ENCODE measurements around the gene DEF6. TPM values are rescaled to one million over a fixed set of nuclear protein-coding genes. Genes with fewer than 3 reads are reported as not detected.

DEF6 gene
- total RNA-seq, 1 experiment from 2014 or later, result 11.3 TPM

DNA sequence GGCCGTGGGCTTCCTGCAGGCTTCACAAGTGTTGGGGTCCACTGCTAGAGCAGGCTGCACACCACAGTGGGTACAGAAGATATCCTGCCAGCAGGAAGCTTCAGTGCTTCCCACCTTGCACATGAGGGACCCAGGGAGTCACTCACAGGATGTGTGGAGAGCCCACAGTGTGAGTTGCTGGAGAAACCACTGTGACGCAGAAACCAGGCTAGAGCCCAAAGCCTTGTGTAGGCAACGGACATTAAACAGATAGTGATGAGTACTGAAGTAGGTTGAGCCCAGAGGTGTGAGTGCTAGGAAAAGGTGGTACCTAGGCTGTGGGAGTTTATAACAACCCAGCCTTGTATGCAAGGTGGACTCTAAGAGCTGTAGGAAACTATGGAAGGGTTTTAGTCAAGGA lies 18.9 kb upstream of the DEF6 start:
- Mint-ChIP-seq H3K27me3 (ENCODE audit: low read depth) (no peaks in the 10 kb centered on the region), H3K4me1 (no peaks in the 10 kb centered on the region), H3K27ac (peak overlapping the region; percentile 7; the same call in 1 of the 2 replicates), H3K4me3 (no peak overlapping the region), H3K36me3 (peaks cover 6% of the 10 kb centered on the region; the same call in 1 of the 2 replicates), H3K9me3 (no peaks in the 10 kb centered on the region)
- DNase-seq (ENCODE audit: low spot score) (no peak), ATAC-seq (no peak)
- CTCF ChIA-PET, result interaction anchor here (0.8 to 2.6 kb wide), 2 partner anchors 63 to 171 kb away, joined by 3 to 8 read pairs; partner anchors contain the start of gene PPARD
- POLR2A ChIA-PET, result no interaction called here
- TF ChIP-seq ELF4 (CRISPR knock-in tag; IDR thresholded peaks at IDR 0.05; ENCODE audit: low read depth), result no peak
- TF ChIP-seq, protein P1, sequence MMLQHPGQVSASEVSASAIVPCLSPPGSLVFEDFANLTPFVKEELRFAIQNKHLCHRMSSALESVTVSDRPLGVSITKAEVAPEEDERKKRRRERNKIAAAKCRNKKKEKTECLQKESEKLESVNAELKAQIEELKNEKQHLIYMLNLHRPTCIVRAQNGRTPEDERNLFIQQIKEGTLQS (CRISPR knock-in tag; conservative IDR thresholded peaks at IDR 0.05), result no peak
- TF ChIP-seq JUN (CRISPR knock-in tag; IDR thresholded peaks at IDR 0.05), result no peak
- TF ChIP-seq, protein P2, sequence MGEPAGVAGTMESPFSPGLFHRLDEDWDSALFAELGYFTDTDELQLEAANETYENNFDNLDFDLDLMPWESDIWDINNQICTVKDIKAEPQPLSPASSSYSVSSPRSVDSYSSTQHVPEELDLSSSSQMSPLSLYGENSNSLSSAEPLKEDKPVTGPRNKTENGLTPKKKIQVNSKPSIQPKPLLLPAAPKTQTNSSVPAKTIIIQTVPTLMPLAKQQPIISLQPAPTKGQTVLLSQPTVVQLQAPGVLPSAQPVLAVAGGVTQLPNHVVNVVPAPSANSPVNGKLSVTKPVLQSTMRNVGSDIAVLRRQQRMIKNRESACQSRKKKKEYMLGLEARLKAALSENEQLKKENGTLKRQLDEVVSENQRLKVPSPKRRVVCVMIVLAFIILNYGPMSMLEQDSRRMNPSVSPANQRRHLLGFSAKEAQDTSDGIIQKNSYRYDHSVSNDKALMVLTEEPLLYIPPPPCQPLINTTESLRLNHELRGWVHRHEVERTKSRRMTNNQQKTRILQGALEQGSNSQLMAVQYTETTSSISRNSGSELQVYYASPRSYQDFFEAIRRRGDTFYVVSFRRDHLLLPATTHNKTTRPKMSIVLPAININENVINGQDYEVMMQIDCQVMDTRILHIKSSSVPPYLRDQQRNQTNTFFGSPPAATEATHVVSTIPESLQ (CRISPR knock-in tag; IDR thresholded peaks at IDR 0.05), result no peak
- no peak for TF ChIP-seq FOXK1 (CRISPR knock-in tag; IDR thresholded peaks at IDR 0.05)
- TF ChIP-seq, protein P3, sequence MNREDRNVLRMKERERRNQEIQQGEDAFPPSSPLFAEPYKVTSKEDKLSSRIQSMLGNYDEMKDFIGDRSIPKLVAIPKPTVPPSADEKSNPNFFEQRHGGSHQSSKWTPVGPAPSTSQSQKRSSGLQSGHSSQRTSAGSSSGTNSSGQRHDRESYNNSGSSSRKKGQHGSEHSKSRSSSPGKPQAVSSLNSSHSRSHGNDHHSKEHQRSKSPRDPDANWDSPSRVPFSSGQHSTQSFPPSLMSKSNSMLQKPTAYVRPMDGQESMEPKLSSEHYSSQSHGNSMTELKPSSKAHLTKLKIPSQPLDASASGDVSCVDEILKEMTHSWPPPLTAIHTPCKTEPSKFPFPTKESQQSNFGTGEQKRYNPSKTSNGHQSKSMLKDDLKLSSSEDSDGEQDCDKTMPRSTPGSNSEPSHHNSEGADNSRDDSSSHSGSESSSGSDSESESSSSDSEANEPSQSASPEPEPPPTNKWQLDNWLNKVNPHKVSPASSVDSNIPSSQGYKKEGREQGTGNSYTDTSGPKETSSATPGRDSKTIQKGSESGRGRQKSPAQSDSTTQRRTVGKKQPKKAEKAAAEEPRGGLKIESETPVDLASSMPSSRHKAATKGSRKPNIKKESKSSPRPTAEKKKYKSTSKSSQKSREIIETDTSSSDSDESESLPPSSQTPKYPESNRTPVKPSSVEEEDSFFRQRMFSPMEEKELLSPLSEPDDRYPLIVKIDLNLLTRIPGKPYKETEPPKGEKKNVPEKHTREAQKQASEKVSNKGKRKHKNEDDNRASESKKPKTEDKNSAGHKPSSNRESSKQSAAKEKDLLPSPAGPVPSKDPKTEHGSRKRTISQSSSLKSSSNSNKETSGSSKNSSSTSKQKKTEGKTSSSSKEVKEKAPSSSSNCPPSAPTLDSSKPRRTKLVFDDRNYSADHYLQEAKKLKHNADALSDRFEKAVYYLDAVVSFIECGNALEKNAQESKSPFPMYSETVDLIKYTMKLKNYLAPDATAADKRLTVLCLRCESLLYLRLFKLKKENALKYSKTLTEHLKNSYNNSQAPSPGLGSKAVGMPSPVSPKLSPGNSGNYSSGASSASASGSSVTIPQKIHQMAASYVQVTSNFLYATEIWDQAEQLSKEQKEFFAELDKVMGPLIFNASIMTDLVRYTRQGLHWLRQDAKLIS (CRISPR knock-in tag; IDR thresholded peaks at IDR 0.05; ENCODE audit: borderline replicate concordance), result no peak
- no peak for TF ChIP-seq MYBL2 (CRISPR knock-in tag; IDR thresholded peaks at IDR 0.05)
- TF ChIP-seq SMAD4 (CRISPR knock-in tag; IDR thresholded peaks at IDR 0.05), result no peak
- TF ChIP-seq, protein P4, sequence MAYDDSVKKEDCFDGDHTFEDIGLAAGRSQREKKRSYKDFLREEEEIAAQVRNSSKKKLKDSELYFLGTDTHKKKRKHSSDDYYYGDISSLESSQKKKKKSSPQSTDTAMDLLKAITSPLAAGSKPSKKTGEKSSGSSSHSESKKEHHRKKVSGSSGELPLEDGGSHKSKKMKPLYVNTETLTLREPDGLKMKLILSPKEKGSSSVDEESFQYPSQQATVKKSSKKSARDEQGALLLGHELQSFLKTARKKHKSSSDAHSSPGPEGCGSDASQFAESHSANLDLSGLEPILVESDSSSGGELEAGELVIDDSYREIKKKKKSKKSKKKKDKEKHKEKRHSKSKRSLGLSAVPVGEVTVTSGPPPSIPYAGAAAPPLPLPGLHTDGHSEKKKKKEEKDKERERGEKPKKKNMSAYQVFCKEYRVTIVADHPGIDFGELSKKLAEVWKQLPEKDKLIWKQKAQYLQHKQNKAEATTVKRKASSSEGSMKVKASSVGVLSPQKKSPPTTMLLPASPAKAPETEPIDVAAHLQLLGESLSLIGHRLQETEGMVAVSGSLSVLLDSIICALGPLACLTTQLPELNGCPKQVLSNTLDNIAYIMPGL (CRISPR knock-in tag; IDR thresholded peaks at IDR 0.05), result no peak
- TF ChIP-seq NFE2L1 (CRISPR knock-in tag; IDR thresholded peaks at IDR 0.05), result no peak
- no peak for TF ChIP-seq TEAD4 (CRISPR knock-in tag; IDR thresholded peaks at IDR 0.05)
- TF ChIP-seq, protein P5, sequence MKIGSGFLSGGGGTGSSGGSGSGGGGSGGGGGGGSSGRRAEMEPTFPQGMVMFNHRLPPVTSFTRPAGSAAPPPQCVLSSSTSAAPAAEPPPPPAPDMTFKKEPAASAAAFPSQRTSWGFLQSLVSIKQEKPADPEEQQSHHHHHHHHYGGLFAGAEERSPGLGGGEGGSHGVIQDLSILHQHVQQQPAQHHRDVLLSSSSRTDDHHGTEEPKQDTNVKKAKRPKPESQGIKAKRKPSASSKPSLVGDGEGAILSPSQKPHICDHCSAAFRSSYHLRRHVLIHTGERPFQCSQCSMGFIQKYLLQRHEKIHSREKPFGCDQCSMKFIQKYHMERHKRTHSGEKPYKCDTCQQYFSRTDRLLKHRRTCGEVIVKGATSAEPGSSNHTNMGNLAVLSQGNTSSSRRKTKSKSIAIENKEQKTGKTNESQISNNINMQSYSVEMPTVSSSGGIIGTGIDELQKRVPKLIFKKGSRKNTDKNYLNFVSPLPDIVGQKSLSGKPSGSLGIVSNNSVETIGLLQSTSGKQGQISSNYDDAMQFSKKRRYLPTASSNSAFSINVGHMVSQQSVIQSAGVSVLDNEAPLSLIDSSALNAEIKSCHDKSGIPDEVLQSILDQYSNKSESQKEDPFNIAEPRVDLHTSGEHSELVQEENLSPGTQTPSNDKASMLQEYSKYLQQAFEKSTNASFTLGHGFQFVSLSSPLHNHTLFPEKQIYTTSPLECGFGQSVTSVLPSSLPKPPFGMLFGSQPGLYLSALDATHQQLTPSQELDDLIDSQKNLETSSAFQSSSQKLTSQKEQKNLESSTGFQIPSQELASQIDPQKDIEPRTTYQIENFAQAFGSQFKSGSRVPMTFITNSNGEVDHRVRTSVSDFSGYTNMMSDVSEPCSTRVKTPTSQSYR (CRISPR knock-in tag; IDR thresholded peaks at IDR 0.05), result no peak
- no peak for TF ChIP-seq NFATC4 (CRISPR knock-in tag; IDR thresholded peaks at IDR 0.05)
- TF ChIP-seq, protein P6, sequence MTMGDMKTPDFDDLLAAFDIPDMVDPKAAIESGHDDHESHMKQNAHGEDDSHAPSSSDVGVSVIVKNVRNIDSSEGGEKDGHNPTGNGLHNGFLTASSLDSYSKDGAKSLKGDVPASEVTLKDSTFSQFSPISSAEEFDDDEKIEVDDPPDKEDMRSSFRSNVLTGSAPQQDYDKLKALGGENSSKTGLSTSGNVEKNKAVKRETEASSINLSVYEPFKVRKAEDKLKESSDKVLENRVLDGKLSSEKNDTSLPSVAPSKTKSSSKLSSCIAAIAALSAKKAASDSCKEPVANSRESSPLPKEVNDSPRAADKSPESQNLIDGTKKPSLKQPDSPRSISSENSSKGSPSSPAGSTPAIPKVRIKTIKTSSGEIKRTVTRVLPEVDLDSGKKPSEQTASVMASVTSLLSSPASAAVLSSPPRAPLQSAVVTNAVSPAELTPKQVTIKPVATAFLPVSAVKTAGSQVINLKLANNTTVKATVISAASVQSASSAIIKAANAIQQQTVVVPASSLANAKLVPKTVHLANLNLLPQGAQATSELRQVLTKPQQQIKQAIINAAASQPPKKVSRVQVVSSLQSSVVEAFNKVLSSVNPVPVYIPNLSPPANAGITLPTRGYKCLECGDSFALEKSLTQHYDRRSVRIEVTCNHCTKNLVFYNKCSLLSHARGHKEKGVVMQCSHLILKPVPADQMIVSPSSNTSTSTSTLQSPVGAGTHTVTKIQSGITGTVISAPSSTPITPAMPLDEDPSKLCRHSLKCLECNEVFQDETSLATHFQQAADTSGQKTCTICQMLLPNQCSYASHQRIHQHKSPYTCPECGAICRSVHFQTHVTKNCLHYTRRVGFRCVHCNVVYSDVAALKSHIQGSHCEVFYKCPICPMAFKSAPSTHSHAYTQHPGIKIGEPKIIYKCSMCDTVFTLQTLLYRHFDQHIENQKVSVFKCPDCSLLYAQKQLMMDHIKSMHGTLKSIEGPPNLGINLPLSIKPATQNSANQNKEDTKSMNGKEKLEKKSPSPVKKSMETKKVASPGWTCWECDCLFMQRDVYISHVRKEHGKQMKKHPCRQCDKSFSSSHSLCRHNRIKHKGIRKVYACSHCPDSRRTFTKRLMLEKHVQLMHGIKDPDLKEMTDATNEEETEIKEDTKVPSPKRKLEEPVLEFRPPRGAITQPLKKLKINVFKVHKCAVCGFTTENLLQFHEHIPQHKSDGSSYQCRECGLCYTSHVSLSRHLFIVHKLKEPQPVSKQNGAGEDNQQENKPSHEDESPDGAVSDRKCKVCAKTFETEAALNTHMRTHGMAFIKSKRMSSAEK (CRISPR knock-in tag; IDR thresholded peaks at IDR 0.05; ENCODE audit: borderline replicate concordance), result no peak
- TF ChIP-seq, protein P7, sequence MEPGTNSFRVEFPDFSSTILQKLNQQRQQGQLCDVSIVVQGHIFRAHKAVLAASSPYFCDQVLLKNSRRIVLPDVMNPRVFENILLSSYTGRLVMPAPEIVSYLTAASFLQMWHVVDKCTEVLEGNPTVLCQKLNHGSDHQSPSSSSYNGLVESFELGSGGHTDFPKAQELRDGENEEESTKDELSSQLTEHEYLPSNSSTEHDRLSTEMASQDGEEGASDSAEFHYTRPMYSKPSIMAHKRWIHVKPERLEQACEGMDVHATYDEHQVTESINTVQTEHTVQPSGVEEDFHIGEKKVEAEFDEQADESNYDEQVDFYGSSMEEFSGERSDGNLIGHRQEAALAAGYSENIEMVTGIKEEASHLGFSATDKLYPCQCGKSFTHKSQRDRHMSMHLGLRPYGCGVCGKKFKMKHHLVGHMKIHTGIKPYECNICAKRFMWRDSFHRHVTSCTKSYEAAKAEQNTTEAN (CRISPR knock-in tag; IDR thresholded peaks at IDR 0.05), result no peak
- no peak for TF ChIP-seq OVOL2 (CRISPR knock-in tag; IDR thresholded peaks at IDR 0.05; ENCODE audit: borderline replicate concordance)
- TF ChIP-seq, protein P8, sequence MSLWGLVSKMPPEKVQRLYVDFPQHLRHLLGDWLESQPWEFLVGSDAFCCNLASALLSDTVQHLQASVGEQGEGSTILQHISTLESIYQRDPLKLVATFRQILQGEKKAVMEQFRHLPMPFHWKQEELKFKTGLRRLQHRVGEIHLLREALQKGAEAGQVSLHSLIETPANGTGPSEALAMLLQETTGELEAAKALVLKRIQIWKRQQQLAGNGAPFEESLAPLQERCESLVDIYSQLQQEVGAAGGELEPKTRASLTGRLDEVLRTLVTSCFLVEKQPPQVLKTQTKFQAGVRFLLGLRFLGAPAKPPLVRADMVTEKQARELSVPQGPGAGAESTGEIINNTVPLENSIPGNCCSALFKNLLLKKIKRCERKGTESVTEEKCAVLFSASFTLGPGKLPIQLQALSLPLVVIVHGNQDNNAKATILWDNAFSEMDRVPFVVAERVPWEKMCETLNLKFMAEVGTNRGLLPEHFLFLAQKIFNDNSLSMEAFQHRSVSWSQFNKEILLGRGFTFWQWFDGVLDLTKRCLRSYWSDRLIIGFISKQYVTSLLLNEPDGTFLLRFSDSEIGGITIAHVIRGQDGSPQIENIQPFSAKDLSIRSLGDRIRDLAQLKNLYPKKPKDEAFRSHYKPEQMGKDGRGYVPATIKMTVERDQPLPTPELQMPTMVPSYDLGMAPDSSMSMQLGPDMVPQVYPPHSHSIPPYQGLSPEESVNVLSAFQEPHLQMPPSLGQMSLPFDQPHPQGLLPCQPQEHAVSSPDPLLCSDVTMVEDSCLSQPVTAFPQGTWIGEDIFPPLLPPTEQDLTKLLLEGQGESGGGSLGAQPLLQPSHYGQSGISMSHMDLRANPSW (CRISPR knock-in tag; conservative IDR thresholded peaks at IDR 0.05; ENCODE audit: low read depth), result no peak
